HAP-1 (cell line): ENCODE measurements around the gene KCNC4.

Source experiments
- DNase-seq, 2 experiments: peaks; one replicate each; pipeline ENCODE4 v3.0.0-alpha.2; 2016 to 2020; ENCODE audit warnings: low spot score in 2 of 2
- H3K27me3 ChIP-seq: fragments of 250-450 bp; sonication (Bioruptor Pico); 2 replicates; pipeline ENCODE4 v1.5.1; 2020; ENCODE audit warnings: low read depth, mild to moderate bottlenecking, moderate library complexity
- H3K36me3 ChIP-seq: fragments of 250-450 bp; sonication (Bioruptor Pico); replicated peaks from 2 replicates; pipeline ENCODE4 v1.5.1; 2020; ENCODE audit warnings: mild to moderate bottlenecking
- H3K4me1 ChIP-seq: fragments of 250-450 bp; sonication (Bioruptor Pico); 2 replicates; pipeline ENCODE4 v1.5.1; 2020; ENCODE audit warnings: mild to moderate bottlenecking
- H3K4me3 ChIP-seq: fragments of 250-450 bp; sonication (Bioruptor Pico); 2 replicates; pipeline ENCODE4 v1.5.1; 2020; ENCODE audit warnings: mild to moderate bottlenecking, moderate library complexity
- H3K9me3 ChIP-seq: fragments of 250-450 bp; sonication (Bioruptor Pico); 2 replicates; pipeline ENCODE4 v1.5.1; 2020; ENCODE audit warnings: mild to moderate bottlenecking, moderate library complexity
- in situ Hi-C: fragments of 300-500 bp; cut with MboI; formaldehyde crosslinking; loops from 3 replicates; pipeline ENCODE4 v1.14.3; 2020; ENCODE audit warnings: low sequenced_read_pairs, inconsistent platforms, mixed read lengths

Gene KCNC4

DNA sequence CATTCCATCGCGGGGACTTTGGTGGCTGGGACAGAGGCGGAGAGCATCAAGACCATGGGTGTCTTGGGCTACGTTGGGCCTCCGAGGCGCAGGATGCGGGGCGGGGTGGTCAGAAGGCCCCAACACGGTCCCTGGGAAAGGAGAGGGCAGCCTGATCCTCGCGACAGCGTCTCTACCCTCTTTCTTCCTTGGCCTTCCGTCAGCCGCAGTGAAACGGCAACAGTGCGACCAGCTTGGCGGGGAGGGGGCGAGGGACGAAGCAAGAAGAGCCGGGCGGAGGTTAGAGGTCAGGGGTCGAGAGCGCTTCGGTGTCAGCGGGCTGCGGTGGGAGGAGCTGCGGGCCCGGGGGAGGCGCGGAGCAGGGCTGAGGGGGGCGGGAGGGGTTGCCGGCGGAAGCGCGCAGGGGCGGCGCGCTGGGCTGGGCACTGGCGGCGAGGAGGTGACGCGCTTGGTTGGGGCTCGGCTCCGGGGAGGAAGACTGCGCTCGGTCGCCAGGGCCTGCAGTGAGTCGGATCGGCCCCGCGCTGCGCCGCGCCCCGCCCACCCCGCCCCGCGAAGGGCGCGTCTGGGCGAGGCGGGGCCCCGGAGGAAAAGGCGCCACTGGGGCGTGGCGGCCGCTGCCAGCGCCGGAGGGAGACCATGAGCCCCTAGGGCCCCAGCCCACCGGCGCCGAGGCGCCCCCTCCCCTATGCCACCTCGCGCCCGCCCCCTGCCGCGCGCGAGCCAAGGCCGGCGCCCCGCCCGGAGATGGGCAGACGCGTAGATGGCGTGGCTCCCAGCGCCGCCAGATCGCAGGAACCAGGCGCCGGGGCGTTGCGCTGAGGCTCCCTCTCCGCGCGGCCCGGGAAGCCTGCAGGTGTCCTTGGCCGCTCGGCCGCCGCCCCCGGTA is at the start of gene KCNC4:
TSS of gene KCNC4 (plus strand) at position 600 of the 889 bp plus-strand sequence. CDS start 1,186 bp downstream, outside the sequence.
- in situ Hi-C loops = no loop called here
- peak; percentile 83 to 92 for DNase-seq
- H3K4me3 ChIP-seq = peak within 1 kb of the TSS; percentile 51
- H3K9me3 ChIP-seq = no peaks in the 10 kb centered on the region
- H3K36me3 ChIP-seq = no peaks in the 10 kb centered on the region; the same call in 1 of the 2 replicates
- H3K27me3 ChIP-seq = no peaks in the 10 kb centered on the region
- H3K4me1 ChIP-seq = peaks cover 17% of the 10 kb centered on the region

DNA sequence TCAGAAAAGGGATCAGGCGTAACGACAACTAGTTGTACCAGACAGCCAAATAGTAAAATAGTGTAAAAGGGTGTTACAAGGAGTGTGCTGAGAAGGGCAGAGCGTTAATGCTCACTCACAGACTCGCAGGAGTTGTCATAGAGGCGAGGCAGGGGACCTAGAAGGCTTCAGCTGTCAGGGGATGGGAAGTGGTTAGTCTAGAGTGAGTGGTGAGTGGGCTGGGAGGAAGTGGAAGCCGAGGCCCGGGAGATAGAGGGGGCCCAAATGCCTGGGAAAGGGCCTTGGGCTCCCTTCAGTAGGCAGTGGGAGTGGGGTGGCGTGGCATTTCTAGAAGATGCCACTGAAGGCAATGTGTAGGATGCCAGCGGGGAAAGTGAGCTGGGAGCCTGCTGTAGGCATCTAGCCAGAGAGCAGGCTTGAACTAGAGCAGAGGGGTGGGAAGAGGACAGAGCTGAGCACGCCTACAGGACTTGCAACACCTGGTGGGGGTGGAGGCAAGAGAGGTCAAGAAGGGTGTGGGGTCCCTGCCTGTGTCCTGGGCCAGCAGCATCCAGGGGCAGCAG is 49.5 kb upstream of the KCNC4 start:
- in situ Hi-C loops = no loop called here
- DNase-seq = no peak
- no peaks in the 10 kb centered on the region for H3K9me3 ChIP-seq
- no peaks in the 10 kb centered on the region for H3K4me1 ChIP-seq
- no peak overlapping the region for H3K4me3 ChIP-seq
- peaks cover 50% of the 10 kb centered on the region for H3K27me3 ChIP-seq
- H3K36me3 ChIP-seq = no peaks in the 10 kb centered on the region

DNA sequence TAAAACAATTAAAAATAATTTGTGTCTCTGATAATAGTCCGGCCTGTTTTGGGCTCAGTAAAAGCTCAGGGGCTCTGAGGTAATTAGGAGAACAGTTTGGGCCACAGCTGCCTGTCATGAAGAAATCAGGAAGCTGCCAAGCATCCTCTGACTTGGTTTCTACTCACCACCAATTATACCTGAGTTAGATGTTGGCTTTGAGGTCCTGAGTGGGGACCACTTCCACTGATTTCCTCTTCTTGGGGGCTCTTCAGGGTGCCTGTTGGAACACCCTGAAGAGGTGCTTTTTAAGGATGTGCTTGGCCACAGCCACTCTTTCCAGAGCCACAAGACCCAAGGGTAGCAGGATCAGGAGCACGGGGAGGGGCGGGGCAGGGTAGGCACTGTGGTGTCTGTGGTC is 48.9 kb upstream of the KCNC4 start:
- Histone ChIP-seq H3K27me3 (peaks cover 52% of the 10 kb centered on the region), H3K4me3 (no peak overlapping the region), H3K36me3 (no peaks in the 10 kb centered on the region), H3K9me3 (no peaks in the 10 kb centered on the region), H3K4me1 (no peaks in the 10 kb centered on the region)
- in situ Hi-C loops = no loop called here
- DNase-seq = no peak

DNA sequence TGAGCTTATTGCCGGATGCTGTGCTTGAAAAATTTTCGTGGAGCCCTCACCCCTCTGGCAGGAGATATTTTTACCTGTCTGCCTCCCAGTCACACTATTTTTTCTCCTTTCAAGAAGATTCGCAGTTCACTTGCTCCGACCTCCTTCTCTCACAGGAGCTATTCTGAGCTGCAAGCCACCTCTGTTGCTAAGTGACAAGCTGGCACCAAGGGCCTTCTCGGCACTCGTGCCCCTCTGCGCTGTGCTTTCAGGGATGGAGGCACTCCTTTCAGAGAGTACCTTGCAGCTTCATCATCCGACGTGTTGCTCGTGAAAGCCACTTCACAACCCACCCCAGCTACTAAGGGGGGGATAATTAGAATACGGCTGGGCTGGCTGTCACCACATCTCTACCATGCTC is 48.3 kb upstream of the KCNC4 start:
- in situ Hi-C loops = no loop called here
- no peak for DNase-seq
- Histone ChIP-seq H3K4me1 (no peaks in the 10 kb centered on the region), H3K4me3 (no peak overlapping the region), H3K36me3 (no peaks in the 10 kb centered on the region), H3K9me3 (no peaks in the 10 kb centered on the region), H3K27me3 (peaks cover 52% of the 10 kb centered on the region)

DNA sequence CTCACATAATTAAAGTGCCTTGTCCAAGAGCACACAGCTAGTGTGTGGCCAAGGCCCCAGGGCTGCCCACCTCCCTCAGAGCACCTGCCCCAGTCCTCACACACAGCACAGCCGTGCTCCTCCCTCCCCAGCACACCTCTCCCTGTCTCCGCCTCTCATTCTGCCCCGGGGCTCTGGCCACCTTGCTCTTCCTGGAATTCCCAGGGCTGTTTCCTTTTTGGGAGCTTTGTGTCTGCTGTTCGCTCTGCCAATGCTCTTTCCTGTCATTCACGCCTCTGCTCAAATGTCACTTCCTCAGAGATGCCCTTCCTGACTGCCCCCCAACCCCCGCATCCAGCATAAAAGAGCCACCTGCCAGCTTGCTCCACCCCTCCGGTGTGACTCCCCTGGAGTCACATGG is 46.5 kb upstream of the KCNC4 start:
- DNase-seq = no peak
- Histone ChIP-seq H3K9me3 (no peaks in the 10 kb centered on the region), H3K36me3 (no peaks in the 10 kb centered on the region), H3K4me3 (no peak overlapping the region), H3K27me3 (peaks cover 51% of the 10 kb centered on the region), H3K4me1 (no peaks in the 10 kb centered on the region)
- in situ Hi-C loops = no loop called here

DNA sequence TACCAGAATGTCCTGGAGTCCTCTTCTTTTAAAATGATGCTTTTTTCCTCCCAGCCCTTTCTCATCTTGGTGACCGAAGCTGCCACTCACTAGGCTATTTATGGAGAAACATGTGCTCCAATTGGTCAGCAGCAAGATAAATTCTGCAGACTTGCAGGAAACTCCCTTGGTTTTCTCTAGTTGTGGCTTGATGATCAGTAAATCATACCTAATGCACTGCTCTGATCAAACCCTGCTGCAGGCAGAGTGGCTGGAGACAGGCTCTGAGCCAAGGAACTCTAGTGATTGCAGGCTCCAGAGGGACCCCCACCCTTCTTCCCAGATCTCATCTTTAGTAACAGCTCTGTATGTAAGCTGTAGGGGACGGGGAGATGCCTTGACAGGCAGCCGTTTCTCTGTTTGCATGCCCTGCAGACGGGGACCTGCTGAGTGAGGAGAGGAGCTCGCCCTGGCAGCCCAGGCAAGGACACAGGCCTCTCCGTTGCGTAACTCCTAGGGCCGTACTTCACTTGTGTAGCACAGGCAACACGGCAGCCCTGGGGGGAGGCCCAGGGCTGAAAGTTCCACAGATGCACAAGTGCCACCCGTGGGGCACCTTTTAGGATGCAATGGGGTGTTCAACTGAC is 45.3 kb upstream of the KCNC4 start:
- Histone ChIP-seq H3K27me3 (peaks cover 43% of the 10 kb centered on the region), H3K36me3 (no peaks in the 10 kb centered on the region), H3K9me3 (no peaks in the 10 kb centered on the region), H3K4me3 (no peak overlapping the region), H3K4me1 (no peaks in the 10 kb centered on the region)
- DNase-seq = no peak
- in situ Hi-C loops = no loop called here

DNA sequence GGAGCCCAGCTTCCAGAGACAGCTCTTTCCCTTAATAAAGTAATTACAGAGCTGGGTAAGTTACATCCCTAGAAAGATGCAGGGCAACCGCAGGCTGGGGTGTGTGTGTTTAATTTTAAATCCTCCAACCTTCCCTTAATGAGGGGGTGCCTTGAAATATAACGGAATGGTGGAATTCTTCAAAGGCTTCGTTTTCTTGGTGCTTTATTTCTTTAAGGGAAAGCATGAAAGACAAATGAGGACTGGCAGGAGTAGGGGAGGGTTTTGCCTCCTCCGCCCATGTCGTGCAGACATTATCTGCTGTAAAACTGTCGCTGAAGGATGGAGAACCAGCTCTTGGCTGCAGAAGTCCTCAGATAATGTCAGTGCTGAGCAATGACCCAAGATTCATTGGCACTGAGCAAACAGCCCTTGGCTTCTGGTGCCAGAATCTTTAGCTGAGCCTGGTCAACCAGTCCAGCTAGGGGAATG is 44.3 kb upstream of the KCNC4 start:
- no peaks in the 10 kb centered on the region for H3K36me3 ChIP-seq
- H3K9me3 ChIP-seq = no peaks in the 10 kb centered on the region
- no peaks in the 10 kb centered on the region for H3K4me1 ChIP-seq
- no peak for DNase-seq
- no peak overlapping the region for H3K4me3 ChIP-seq
- H3K27me3 ChIP-seq = peaks cover 36% of the 10 kb centered on the region
- in situ Hi-C loops = no loop called here

DNA sequence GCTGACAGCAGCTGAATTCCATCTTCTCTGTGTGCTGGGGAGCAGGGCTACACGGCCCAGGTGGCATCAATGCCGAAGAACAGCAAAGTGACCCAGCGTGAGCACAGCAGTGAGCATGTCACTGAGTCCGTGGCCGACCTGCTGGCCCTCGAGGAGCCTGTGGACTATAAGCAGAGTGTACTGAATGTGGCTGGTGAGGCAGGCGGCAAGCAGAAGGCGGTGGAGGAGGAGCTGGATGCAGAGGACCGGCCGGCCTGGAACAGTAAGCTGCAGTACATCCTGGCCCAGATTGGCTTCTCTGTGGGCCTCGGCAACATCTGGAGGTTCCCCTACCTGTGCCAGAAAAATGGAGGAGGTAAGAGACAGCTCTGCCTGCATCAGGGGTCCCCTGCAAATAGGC is 43.3 kb upstream of the KCNC4 start:
- Histone ChIP-seq H3K4me3 (no peak overlapping the region), H3K9me3 (no peaks in the 10 kb centered on the region), H3K27me3 (peaks cover 30% of the 10 kb centered on the region), H3K4me1 (no peaks in the 10 kb centered on the region), H3K36me3 (no peaks in the 10 kb centered on the region)
- DNase-seq = no peak
- in situ Hi-C loops = no loop called here

DNA sequence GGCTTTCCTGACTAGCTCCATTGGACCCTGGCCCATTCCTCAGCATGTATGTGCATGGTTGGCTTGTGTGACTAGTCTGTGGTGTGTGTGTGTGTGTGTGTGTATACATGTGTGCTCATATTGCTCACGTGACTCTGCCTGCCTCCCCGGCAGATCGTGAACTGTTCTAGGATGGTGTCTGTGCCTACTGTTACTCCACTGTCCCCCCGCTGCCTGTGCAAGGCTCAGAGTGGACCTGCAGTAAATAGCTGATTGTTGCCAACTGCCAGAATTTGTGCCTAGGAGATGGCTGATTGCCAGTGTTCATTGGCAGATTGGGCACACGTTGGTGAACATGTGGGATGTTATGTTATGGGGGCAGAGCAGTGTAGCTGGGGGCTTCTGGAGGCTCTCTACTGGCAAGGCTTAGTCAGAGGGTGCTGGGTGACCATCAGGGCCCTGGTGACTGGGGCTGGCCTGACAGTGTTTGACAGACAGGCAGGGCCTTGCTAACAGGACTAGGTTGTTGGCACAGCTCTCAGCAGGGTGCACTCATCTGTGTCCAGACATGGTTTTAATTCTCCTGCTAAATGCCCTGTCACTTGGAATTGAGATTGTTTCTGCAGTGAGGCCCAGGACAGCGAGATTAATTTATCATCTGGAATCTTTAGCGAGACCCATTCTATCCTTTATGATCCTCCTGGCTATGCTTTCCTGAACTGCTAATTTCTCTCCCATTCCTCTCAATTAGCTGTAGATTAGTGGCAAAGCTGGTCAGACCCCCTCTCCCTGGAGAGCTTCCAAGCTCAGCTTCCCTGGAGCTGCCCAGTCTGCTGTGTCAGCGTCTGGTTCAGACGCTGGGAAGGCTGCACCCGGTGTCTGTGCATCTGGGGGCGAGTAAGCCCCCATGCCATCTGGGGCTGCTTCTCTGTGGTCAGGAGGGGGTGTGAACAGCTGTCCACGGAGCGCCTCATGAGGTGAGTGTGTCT is 39.1 kb upstream of the KCNC4 start:
- in situ Hi-C loops = no loop called here
- no peak for DNase-seq
- no peaks in the 10 kb centered on the region for H3K36me3 ChIP-seq
- no peaks in the 10 kb centered on the region; the same call in 1 of the 2 replicates for H3K27me3 ChIP-seq
- peaks cover 6% of the 10 kb centered on the region for H3K4me1 ChIP-seq
- H3K4me3 ChIP-seq = no peak overlapping the region
- no peaks in the 10 kb centered on the region for H3K9me3 ChIP-seq

DNA sequence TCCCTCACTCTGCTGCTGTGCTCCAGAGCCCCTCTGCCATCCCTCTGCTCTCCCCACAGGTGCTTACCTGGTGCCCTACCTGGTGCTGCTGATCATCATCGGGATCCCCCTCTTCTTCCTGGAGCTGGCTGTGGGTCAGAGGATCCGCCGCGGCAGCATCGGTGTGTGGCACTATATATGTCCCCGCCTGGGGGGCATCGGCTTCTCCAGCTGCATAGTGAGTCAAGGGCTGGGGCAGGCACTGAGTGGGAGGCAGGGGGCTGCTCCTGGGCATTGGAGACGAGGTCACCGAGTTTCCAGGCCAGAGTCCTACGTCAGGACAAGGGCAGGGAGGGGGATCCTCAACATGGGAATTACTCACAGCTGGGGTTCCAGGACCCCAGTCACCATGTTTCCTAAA is 38.1 kb upstream of the KCNC4 start:
- Histone ChIP-seq H3K27me3 (no peaks in the 10 kb centered on the region; the same call in 1 of the 2 replicates), H3K4me1 (peaks cover 6% of the 10 kb centered on the region), H3K9me3 (no peaks in the 10 kb centered on the region), H3K4me3 (no peak overlapping the region), H3K36me3 (no peaks in the 10 kb centered on the region)
- DNase-seq = no peak
- in situ Hi-C loops = no loop called here

DNA sequence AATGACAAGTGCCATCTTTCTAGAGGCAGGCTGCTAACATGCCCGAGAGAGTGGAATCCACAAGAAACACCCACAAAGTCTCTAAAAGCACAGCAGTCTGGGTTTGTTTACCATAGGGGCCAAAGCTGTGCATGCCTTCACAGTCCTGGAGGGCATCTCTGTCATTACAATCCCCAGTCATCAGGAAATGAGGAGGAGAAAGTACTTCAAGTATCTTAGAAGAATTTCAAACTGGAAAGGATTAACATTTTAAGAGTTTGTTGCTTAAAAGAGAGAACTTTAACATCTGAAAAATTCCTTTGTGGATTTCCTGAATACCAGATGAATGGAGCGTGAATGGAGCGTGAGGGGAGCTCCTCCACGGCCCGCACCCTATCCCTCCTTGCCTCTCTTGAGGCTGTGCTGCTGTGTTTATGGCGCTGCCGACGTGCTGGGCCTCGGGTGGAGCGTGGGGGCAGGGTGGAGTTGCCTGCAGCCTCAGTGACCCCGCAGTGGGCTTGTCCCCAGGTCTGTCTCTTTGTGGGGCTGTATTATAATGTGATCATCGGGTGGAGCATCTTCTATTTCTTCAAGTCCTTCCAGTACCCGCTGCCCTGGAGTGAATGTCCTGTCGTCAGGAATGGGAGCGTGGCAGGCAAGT is 36.5 kb upstream of the KCNC4 start:
- Histone ChIP-seq H3K9me3 (no peaks in the 10 kb centered on the region), H3K27me3 (no peaks in the 10 kb centered on the region; the same call in none of the 2 replicates), H3K36me3 (no peaks in the 10 kb centered on the region), H3K4me1 (peaks cover 6% of the 10 kb centered on the region), H3K4me3 (no peak overlapping the region)
- peak; percentile 31 to 60 for DNase-seq
- in situ Hi-C loops = no loop called here

DNA sequence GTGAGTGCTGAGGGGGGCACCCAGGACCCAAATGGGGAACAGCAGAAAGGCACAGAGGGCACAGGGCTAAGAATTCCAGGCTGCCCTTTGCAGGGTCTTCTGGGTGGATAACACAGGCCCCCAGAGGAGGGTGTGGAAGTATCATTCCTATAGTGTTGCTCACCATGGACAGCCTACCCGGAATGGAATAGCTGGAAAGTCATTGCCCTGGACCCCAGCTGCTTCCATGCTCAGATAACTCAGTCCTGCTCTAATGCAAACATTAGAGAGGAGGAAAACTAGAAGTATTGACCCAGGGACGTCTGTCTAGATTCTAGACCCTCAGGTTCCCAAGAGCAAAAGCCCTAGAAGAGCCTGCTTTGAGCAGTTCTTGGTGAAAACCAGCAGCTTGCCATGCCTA is 35.2 kb upstream of the KCNC4 start:
- no peak for DNase-seq
- in situ Hi-C loops = no loop called here
- Histone ChIP-seq H3K9me3 (no peaks in the 10 kb centered on the region), H3K4me1 (peaks cover 6% of the 10 kb centered on the region), H3K27me3 (no peaks in the 10 kb centered on the region; the same call in none of the 2 replicates), H3K36me3 (no peaks in the 10 kb centered on the region), H3K4me3 (no peak overlapping the region)
